Uterus (tissue), 4 donors: ENCODE results near the gene ZNF236. TPM values are rescaled to one million over a fixed set of nuclear protein-coding genes. Genes with fewer than 3 reads are reported as not detected.

ENCODE experiments used
- DNase-seq, 2 donors: peaks; one replicate each; pipeline ENCODE4 v3.0.0-alpha.2; 2019 to 2020
- H3K27ac ChIP-seq, 2 donors: fragments of 200-600 bp; sonication (generic); 1 replicate in 1 of 2; 2 replicates in 1 of 2; pipeline ENCODE4 v1.5.1; 2016 to 2018
- H3K27me3 ChIP-seq, 2 donors: fragments of 200-600 bp; sonication (generic); one replicate each; pipeline ENCODE4 v1.5.1; 2018 to 2019; ENCODE audit warnings: control low read depth in 1 of 2
- H3K36me3 ChIP-seq, 2 donors: fragments of 200-600 bp; sonication (generic); one replicate each; pipeline ENCODE4 v1.5.1; 2019; ENCODE audit warnings: control low read depth in 1 of 2
- H3K4me1 ChIP-seq, 2 donors: fragments of 200-600 bp; sonication (generic); one replicate each; pipeline ENCODE4 v1.5.1; 2018 to 2019; ENCODE audit warnings: control low read depth in 1 of 2
- H3K4me3 ChIP-seq, 2 donors: fragments of 200-600 bp; sonication (generic); 1 replicate in 1 of 2; 2 replicates in 1 of 2; pipeline ENCODE4 v1.5.1; 2018 to 2019; ENCODE audit warnings: mild to moderate bottlenecking in 1 of 2
- H3K9me3 ChIP-seq, 2 donors: fragments of 200-600 bp; sonication (generic); one replicate each; pipeline ENCODE4 v1.5.1; 2019; ENCODE audit warnings: control low read depth in 1 of 2
- POLR2A ChIP-seq, 2 donors: fragments of 450-650 bp; IDR thresholded peaks; one replicate each; pipeline ENCODE4 v1.6.1; 2016; ENCODE audit warnings: antibody characterized with exemption in 2 of 2, mild to moderate bottlenecking in 1 of 2, moderate library complexity in 1 of 2
- intact Hi-C: fragments of 100-400 bp; cut with DNase I; formaldehyde crosslinking; loops from one replicate; pipeline ENCODE4 v1.15.1; 2023; ENCODE audit warnings: low total_unique reads
- total RNA-seq, 4 donors: library from RNA; depleted of rRNA in 3 of 4; stranded (reverse); fragments of >200 nt in 3 of 4; gene quantifications; one replicate each; pipeline versions ENCODE4 v1.1.0 to v1.2.4, GENCODE V29; 2014 to 2023
- TF ChIP-seq, protein P1 (sequence below), 4 experiments: fragments of 200-600 bp in 2 of 4; fragments of 450-650 bp in 2 of 4; sonication (generic) in 2 of 4; IDR thresholded peaks; one replicate each; pipeline ENCODE4 v1.5.1; 2016 to 2019; ENCODE audit warnings: antibody characterized with exemption in 4 of 4, mild to moderate bottlenecking in 2 of 4, moderate library complexity in 1 of 4
- donor health status: DM: yes; HTN: yes; CAD: no.

The ZNF236 gene
- total RNA-seq, 4 donors from 2014 or later, result 16.7 to 40.7 (median 22.9) TPM

DNA sequence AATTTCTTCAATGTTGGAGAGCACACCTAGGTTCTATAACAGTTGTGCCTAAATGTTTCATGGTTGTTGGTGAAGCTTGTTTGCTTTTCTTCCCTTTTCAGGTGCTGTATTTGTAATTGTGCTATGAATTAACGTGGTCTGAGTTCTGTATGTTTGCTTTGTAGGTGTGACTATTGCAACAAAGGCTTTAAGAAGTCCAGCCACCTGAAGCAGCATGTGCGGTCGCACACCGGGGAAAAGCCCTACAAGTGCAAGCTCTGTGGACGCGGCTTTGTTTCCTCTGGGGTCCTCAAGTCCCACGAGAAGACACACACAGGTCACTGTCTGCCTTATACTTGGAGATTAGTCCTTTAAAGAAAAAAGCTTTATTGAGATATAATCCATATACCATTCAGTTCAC is 91.2 kb downstream of the ZNF236 start:
- no peak overlapping the region for H3K27ac ChIP-seq
- no peak for TF ChIP-seq POLR2A (IDR thresholded peaks at IDR 0.05)
- TF ChIP-seq, protein P1, sequence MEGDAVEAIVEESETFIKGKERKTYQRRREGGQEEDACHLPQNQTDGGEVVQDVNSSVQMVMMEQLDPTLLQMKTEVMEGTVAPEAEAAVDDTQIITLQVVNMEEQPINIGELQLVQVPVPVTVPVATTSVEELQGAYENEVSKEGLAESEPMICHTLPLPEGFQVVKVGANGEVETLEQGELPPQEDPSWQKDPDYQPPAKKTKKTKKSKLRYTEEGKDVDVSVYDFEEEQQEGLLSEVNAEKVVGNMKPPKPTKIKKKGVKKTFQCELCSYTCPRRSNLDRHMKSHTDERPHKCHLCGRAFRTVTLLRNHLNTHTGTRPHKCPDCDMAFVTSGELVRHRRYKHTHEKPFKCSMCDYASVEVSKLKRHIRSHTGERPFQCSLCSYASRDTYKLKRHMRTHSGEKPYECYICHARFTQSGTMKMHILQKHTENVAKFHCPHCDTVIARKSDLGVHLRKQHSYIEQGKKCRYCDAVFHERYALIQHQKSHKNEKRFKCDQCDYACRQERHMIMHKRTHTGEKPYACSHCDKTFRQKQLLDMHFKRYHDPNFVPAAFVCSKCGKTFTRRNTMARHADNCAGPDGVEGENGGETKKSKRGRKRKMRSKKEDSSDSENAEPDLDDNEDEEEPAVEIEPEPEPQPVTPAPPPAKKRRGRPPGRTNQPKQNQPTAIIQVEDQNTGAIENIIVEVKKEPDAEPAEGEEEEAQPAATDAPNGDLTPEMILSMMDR (IDR thresholded peaks at IDR 0.05), result no peak
- H3K27me3 ChIP-seq, result no peaks in the 10 kb centered on the region
- no peaks in the 10 kb centered on the region for H3K4me1 ChIP-seq
- H3K9me3 ChIP-seq, result no peaks in the 10 kb centered on the region
- DNase-seq, result no peak
- intact Hi-C loops, result no loop called here
- no peaks in the 10 kb centered on the region for H3K36me3 ChIP-seq
- H3K4me3 ChIP-seq, result no peak overlapping the region

DNA sequence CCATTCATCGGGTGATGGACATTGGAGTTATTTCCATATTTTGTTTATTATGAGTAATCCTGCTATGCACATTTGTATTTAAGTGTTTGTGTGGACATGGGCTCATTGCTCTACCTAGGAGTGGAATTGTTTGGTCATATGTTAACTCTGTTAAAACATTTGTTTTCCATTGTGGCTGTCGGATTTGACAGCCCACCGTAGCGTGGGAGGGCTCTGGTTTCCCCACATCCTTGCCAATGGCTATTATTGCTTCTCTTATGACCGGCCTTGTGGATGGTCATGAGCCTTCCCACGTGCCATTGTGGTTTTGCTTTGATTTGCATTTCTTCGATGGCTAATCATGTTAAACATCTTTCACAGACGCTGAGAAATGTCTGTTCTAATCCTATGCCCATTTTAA is 92.0 kb downstream of the ZNF236 start:
- Histone ChIP-seq H3K36me3 (no peaks in the 10 kb centered on the region), H3K4me3 (no peak overlapping the region)
- intact Hi-C loops, result no loop called here

DNA sequence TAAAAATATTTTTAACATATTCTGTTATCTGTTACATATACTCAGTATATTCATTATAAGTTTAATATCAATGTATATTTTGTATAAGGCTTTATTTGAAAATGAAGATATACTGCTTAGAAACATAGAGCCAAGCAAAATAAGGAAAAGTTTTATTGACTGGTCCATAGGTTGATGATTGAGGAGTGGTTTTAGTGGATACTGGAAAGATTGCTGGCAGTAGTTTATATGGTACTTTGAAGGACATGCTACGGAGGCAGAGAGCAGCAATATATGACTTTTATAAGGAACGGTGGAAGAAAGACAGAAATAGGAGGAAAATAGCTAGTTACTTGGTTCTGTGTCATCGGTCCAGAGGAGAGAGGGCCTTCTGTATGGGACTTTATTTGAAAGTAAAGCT is 92.4 kb downstream of the ZNF236 start:
- TF ChIP-seq, protein P1 (IDR thresholded peaks at IDR 0.05), result no peak
- TF ChIP-seq POLR2A (IDR thresholded peaks at IDR 0.05), result no peak
- no peaks in the 10 kb centered on the region for H3K36me3 ChIP-seq

More for the DNA sequence above, 92.0 kb downstream of the ZNF236 start:
- H3K4me1 ChIP-seq, result no peaks in the 10 kb centered on the region
- no peak overlapping the region for H3K27ac ChIP-seq
- TF ChIP-seq, protein P1 (IDR thresholded peaks at IDR 0.05), result no peak
- no peak for TF ChIP-seq POLR2A (IDR thresholded peaks at IDR 0.05)
- DNase-seq, result no peak
- H3K9me3 ChIP-seq, result no peaks in the 10 kb centered on the region
- no peaks in the 10 kb centered on the region for H3K27me3 ChIP-seq

DNA sequence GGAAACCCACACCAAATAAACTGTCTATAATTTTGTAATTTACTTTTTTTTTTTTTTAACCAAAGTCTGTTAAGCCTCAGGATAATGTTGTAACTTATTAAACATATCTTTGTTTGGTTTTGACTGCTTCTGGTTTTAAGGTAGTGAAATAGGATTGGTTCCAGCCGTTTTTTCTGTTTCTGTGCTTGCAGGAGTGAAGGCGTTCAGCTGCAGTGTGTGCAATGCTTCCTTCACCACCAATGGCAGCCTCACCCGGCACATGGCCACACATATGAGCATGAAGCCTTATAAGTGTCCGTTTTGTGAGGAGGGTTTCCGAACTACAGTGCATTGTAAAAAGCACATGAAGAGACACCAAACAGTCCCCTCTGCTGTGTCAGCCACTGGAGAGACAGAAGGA is 93.1 kb downstream of the ZNF236 start:
- DNase-seq, result no peak
- H3K36me3 ChIP-seq, result no peaks in the 10 kb centered on the region
- no peak overlapping the region for H3K4me3 ChIP-seq
- no peaks in the 10 kb centered on the region for H3K27me3 ChIP-seq
- H3K9me3 ChIP-seq, result no peaks in the 10 kb centered on the region
- intact Hi-C loops, result no loop called here
- TF ChIP-seq, protein P1 (IDR thresholded peaks at IDR 0.05), result no peak
- TF ChIP-seq POLR2A (IDR thresholded peaks at IDR 0.05), result no peak
- H3K27ac ChIP-seq, result no peak overlapping the region
- no peaks in the 10 kb centered on the region for H3K4me1 ChIP-seq

More for the DNA sequence above, 92.4 kb downstream of the ZNF236 start:
- DNase-seq, result no peak
- intact Hi-C loops, result no loop called here
- H3K4me1 ChIP-seq, result no peaks in the 10 kb centered on the region
- no peaks in the 10 kb centered on the region for H3K27me3 ChIP-seq
- H3K27ac ChIP-seq, result no peak overlapping the region
- no peak overlapping the region for H3K4me3 ChIP-seq
- no peaks in the 10 kb centered on the region for H3K9me3 ChIP-seq

DNA sequence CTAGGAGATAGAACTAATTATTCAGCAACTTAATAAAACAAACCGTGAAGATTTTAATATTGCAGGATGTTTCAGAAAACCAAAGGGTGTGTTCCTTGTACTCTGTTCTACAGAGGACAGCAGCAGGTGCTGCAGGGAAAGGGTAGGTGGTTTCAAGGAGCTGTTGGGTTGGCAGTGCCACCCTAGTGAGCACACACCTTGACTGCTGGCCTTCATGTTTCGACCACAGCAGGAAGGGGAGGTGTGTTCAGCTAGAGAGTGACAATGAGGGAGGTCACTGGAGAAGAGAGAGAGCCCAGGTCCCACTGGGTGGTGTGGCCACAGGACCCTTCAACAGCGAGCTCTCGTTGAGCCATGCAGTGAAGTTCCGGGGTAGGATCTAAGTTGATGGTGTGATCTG is 98.6 kb downstream of the ZNF236 start:
- Histone ChIP-seq H3K4me3 (no peak overlapping the region), H3K36me3 (no peaks in the 10 kb centered on the region), H3K4me1 (no peaks in the 10 kb centered on the region), H3K27me3 (no peaks in the 10 kb centered on the region), H3K9me3 (no peaks in the 10 kb centered on the region), H3K27ac (no peak overlapping the region)
- DNase-seq, result no peak
- TF ChIP-seq, protein P1 (IDR thresholded peaks at IDR 0.05), result no peak
- TF ChIP-seq POLR2A (IDR thresholded peaks at IDR 0.05), result no peak
- intact Hi-C loops, result no loop called here
